Gastroesophageal sphincter (tissue), 4 donors: ENCODE data around the gene UBXN6. TPM values are rescaled to one million over a fixed set of nuclear protein-coding genes. Genes with fewer than 3 reads are reported as not detected.

Experiments used
- ATAC-seq: fragments of 150-250 bp; one replicate; pipeline ENCODE4 v1.9.1; 2016; ENCODE audit warnings: mild to moderate bottlenecking, moderate library complexity
- H3K27ac ChIP-seq, 4 donors: fragments of 200-600 bp; sonication (generic) in 3 of 4; 1 replicate in 3 of 4; 2 replicates in 1 of 4; pipeline ENCODE4 v1.5.1; 2016 to 2019
- H3K27me3 ChIP-seq: fragments of 200-600 bp; sonication (generic); one replicate; pipeline ENCODE4 v1.5.1; 2019
- H3K36me3 ChIP-seq, 2 donors: fragments of 200-600 bp; sonication (generic); one replicate each; pipeline ENCODE4 v1.5.1; 2019; ENCODE audit warnings: control low read depth in 1 of 2
- H3K4me1 ChIP-seq, 3 donors: fragments of 200-600 bp; sonication (generic); 1 replicate in 2 of 3; 2 replicates in 1 of 3; pipeline ENCODE4 v1.5.1; 2016 to 2019; ENCODE audit warnings: control low read depth in 2 of 3
- H3K4me3 ChIP-seq, 2 donors: fragments of 200-600 bp; sonication (generic); one replicate each; pipeline ENCODE4 v1.5.1; 2019; ENCODE audit warnings: mild to moderate bottlenecking in 1 of 2, moderate library complexity in 1 of 2
- H3K9me3 ChIP-seq, 3 donors: fragments of 200-600 bp; sonication (generic); one replicate each; pipeline ENCODE4 v1.5.1; 2017 to 2019; ENCODE audit warnings: control low read depth in 2 of 3
- EP300 ChIP-seq: sonication (generic); formaldehyde crosslinking; IDR thresholded peaks from one replicate; pipeline ENCODE4 v1.6.1; 2017; ENCODE audit warnings: antibody characterized with exemption, mild to moderate bottlenecking
- POLR2A ChIP-seq, 2 donors: fragments of 450-650 bp; IDR thresholded peaks; one replicate each; pipeline ENCODE4 v1.6.1; 2017; ENCODE audit warnings: antibody characterized with exemption in 2 of 2, mild to moderate bottlenecking in 2 of 2, moderate library complexity in 1 of 2
- POLR2AphosphoS5 ChIP-seq: sonication (generic); formaldehyde crosslinking; IDR thresholded peaks from one replicate; pipeline ENCODE4 v1.6.1; 2017; ENCODE audit warnings: antibody characterized with exemption
- WGBS, 2 donors: methylation state at CpG; one replicate each; pipeline ENCODE4 v1.1.5; 2018; ENCODE audit warnings: low coverage in 1 of 2; 5-methylcytosine and 5-hydroxymethylcytosine counted together
- total RNA-seq, 4 donors: library from RNA; depleted of rRNA; stranded (reverse); fragments of >200 nt; gene quantifications; one replicate each; pipeline ENCODE4 v1.1.0, GENCODE V29; 2016
- TF ChIP-seq, protein P1 (sequence below), 4 experiments: fragments of 200-600 bp in 2 of 4; fragments of 450-650 bp in 2 of 4; sonication (generic) in 1 of 4; IDR thresholded peaks; one replicate each; pipeline ENCODE4 v1.5.1; 2017 to 2019; ENCODE audit warnings: antibody characterized with exemption in 4 of 4, mild to moderate bottlenecking in 2 of 4, moderate library complexity in 2 of 4

The UBXN6 gene
- total RNA-seq, 4 donors from 2014 or later: 62.6 to 130 (median 80.6) TPM

GRCh38 chr19:4501691-4502090 lies 44.1 kb upstream of the UBXN6 start:
- 67% methylated on average over 6 of the region's 25 CpGs; no CpG with 5 or more reads in 1 of the 2 donors for WGBS, 2 donors
- Histone ChIP-seq H3K4me3 (no peak overlapping the region), H3K27ac (peak overlapping the region in 3 of 4 donors; percentile 15 to 66 (median 57)), H3K4me1 (peaks cover 0 to 42% (median 0%) of the 10 kb centered on the region in 3 donors), H3K9me3 (no peaks in the 10 kb centered on the region), H3K36me3 (peaks cover 0 to 100% of the 10 kb centered on the region in 2 donors), H3K27me3 (no peaks in the 10 kb centered on the region)
- TF ChIP-seq POLR2AphosphoS5 (no peak), POLR2A (IDR thresholded peaks at IDR 0.05) (no peak), EP300 (no peak)
- TF ChIP-seq, protein P1, sequence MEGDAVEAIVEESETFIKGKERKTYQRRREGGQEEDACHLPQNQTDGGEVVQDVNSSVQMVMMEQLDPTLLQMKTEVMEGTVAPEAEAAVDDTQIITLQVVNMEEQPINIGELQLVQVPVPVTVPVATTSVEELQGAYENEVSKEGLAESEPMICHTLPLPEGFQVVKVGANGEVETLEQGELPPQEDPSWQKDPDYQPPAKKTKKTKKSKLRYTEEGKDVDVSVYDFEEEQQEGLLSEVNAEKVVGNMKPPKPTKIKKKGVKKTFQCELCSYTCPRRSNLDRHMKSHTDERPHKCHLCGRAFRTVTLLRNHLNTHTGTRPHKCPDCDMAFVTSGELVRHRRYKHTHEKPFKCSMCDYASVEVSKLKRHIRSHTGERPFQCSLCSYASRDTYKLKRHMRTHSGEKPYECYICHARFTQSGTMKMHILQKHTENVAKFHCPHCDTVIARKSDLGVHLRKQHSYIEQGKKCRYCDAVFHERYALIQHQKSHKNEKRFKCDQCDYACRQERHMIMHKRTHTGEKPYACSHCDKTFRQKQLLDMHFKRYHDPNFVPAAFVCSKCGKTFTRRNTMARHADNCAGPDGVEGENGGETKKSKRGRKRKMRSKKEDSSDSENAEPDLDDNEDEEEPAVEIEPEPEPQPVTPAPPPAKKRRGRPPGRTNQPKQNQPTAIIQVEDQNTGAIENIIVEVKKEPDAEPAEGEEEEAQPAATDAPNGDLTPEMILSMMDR (IDR thresholded peaks at IDR 0.05): no peak
- ATAC-seq: no peak

DNA sequence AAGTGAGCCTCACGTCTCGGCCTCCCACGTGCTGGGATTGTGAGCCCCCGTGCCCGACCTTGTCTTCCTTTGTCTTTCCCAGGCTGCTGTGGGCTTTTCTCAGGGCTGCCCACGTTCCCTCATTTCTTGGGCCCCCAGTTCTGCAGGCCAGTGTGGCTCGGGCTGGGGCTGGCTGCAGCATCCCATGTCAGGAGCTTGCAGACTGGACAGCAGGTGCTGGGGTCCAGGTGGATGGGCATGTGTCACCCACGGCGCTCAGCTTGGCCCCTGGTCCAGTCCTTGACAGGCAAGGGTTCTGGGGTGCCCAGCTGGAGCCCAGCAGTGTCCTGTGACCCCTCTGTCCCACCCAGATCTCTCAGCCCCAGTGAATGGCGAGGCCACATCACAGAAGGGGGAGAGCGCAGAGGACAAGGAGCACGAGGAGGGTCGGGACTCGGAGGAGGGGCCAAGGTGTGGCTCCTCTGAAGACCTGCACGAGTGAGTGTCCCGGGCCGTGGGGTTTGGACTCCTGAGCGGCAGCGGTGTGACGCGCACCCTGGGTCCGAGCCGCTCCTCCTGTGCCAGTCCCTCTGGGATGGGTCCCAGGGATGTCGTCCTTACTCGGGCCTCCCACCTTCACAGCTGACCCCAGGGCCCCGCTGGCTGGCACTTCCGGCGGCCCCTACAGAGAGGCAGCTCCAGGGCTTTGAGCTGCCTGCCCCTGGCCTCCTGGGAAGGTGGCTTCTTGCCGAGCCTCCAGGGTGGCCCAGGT lies 43.4 kb upstream of the UBXN6 start:
- no peak for TF ChIP-seq POLR2A (IDR thresholded peaks at IDR 0.05)
- TF ChIP-seq EP300: no peak
- TF ChIP-seq, protein P1 (IDR thresholded peaks at IDR 0.05): no peak
- no peak for TF ChIP-seq POLR2AphosphoS5
- Histone ChIP-seq H3K4me3 (no peak overlapping the region), H3K9me3 (no peaks in the 10 kb centered on the region), H3K36me3 (peaks cover 0 to 100% of the 10 kb centered on the region in 2 donors), H3K27ac (peak overlapping the region in 3 of 4 donors; percentile 15 to 66 (median 57)), H3K27me3 (no peaks in the 10 kb centered on the region), H3K4me1 (peaks cover 0 to 38% (median 0%) of the 10 kb centered on the region in 3 donors)
- no peak for ATAC-seq
- WGBS, 2 donors: no CpG with 5 or more reads among the region's 29 CpGs

GRCh38 chr19:4499855-4500254 lies 42.3 kb upstream of the UBXN6 start:
- Histone ChIP-seq H3K4me1 (peaks cover 0 to 32% (median 0%) of the 10 kb centered on the region in 3 donors), H3K9me3 (no peaks in the 10 kb centered on the region), H3K4me3 (no peak overlapping the region), H3K27ac (peak overlapping the region in 1 of 4 donors; percentile 15), H3K36me3 (peaks cover 0 to 97% of the 10 kb centered on the region in 2 donors), H3K27me3 (no peaks in the 10 kb centered on the region)
- TF ChIP-seq, protein P1 (IDR thresholded peaks at IDR 0.05): no peak
- TF ChIP-seq POLR2A (IDR thresholded peaks at IDR 0.05): no peak
- TF ChIP-seq EP300: no peak
- no peak for TF ChIP-seq POLR2AphosphoS5
- WGBS, 2 donors: 96% methylated on average over 4 of the region's 15 CpGs; no CpG with 5 or more reads in 1 of the 2 donors
- no peak for ATAC-seq

- Histone ChIP-seq H3K27ac (no peak overlapping the region), H3K27me3 (no peaks in the 10 kb centered on the region), H3K4me3 (no peak overlapping the region), H3K4me1 (peaks cover 0 to 27% (median 0%) of the 10 kb centered on the region in 3 donors), H3K36me3 (peaks cover 0 to 97% of the 10 kb centered on the region in 2 donors), H3K9me3 (no peaks in the 10 kb centered on the region)
- WGBS, 2 donors: 94 to 100% methylated on average over 2 to 7 of the region's 23 CpGs
- TF ChIP-seq EP300: no peak
- TF ChIP-seq POLR2A (IDR thresholded peaks at IDR 0.05): no peak
- no peak for TF ChIP-seq POLR2AphosphoS5
- TF ChIP-seq, protein P1 (IDR thresholded peaks at IDR 0.05): no peak
- ATAC-seq: no peak
These were observed 41.7 kb upstream of the UBXN6 start for GRCh38 chr19:4499318-4499717.

GRCh38 chr19:4498694-4499093 lies 41.1 kb upstream of the UBXN6 start:
- H3K27ac ChIP-seq: no peak overlapping the region
- peaks cover 0 to 97% of the 10 kb centered on the region in 2 donors for H3K36me3 ChIP-seq
- H3K4me3 ChIP-seq: no peak overlapping the region
- TF ChIP-seq EP300 (no peak), POLR2A (IDR thresholded peaks at IDR 0.05) (no peak), POLR2AphosphoS5 (no peak)
- TF ChIP-seq, protein P1 (IDR thresholded peaks at IDR 0.05): no peak
- H3K27me3 ChIP-seq: no peaks in the 10 kb centered on the region
- no peak for ATAC-seq
- H3K4me1 ChIP-seq: peaks cover 0 to 22% (median 0%) of the 10 kb centered on the region in 3 donors
- no peaks in the 10 kb centered on the region for H3K9me3 ChIP-seq
- WGBS, 2 donors: 100% methylated on average over 1 of the region's 12 CpGs; no CpG with 5 or more reads in 1 of the 2 donors
